Esophagus muscularis mucosa (tissue), 4 donors: Measurements from ENCODE around the gene RPS6KA2.
A peak's percentile ranks its signal among the peaks of the same experiment; 100 is the strongest.

Source experiments
- CTCF ChIP-seq, 3 experiments: fragments of 200-600 bp in 2 of 3; fragments of 450-650 bp in 1 of 3; sonication (generic) in 2 of 3; IDR thresholded peaks; one replicate each; pipeline ENCODE4 v1.5.1; 2017 to 2019; ENCODE audit warnings: antibody characterized with exemption in 3 of 3, mild to moderate bottlenecking in 2 of 3, moderate library complexity in 1 of 3
- EP300 ChIP-seq: sonication (generic); formaldehyde crosslinking; IDR thresholded peaks from one replicate; pipeline ENCODE4 v1.6.1; 2017; ENCODE audit warnings: antibody characterized with exemption
- POLR2A ChIP-seq: fragments of 450-650 bp; IDR thresholded peaks from one replicate; pipeline ENCODE4 v1.6.1; 2017; ENCODE audit warnings: antibody characterized with exemption, moderate library complexity, mild to moderate bottlenecking, low read depth
- POLR2AphosphoS5 ChIP-seq, 2 donors: sonication (generic); formaldehyde crosslinking; IDR thresholded peaks; one replicate each; pipeline ENCODE4 v1.6.1; 2017; ENCODE audit warnings: antibody characterized with exemption in 2 of 2

- TF ChIP-seq EP300 (no peak), CTCF (IDR thresholded peaks at IDR 0.05) (no peak), POLR2A (no peak), POLR2AphosphoS5 (IDR thresholded peaks at IDR 0.05) (peak in 1 of 2 donors; percentile 18)
Measured at GRCh38 chr6:166567107-166567506, 59.9 kb downstream of the RPS6KA2 start.
